ENCODE data around the gene HTR1B. TPM values are rescaled to one million over a fixed set of nuclear protein-coding genes. Genes with fewer than 3 reads are reported as not detected.

The HTR1B gene
- total and polyA plus RNA-seq, 9 of the 15 experiments (the other 6 are each of a cell fraction or from before 2014, with no cell fraction given): not detected

- no peak for TF ChIP-seq ZZZ3 (IDR thresholded peaks at IDR 0.05)
Observed at GRCh38 chr6:77425216-77425615, 38.1 kb downstream of the HTR1B start (continued).

GRCh38 chr6:77424761-77425160 lies 38.5 kb downstream of the HTR1B start:
- ATAC-seq: no peak
- Histone ChIP-seq H3K27ac (ENCODE audit: extremely low read depth, low read depth, low read length) (no peak overlapping the region), H3K27me3 (ENCODE audit: control insufficient read depth in 2 of 2, insufficient read depth in 2 of 2, low read length in 2 of 2) (no peaks in the 10 kb centered on the region), H3K9me1 (ENCODE audit: control insufficient read depth, insufficient read depth, low read length) (no peaks in the 10 kb centered on the region), H3K79me2 (ENCODE audit: control insufficient read depth, insufficient read depth, low read length) (no peaks in the 10 kb centered on the region), H3K36me3 (ENCODE audit: control insufficient read depth, insufficient read depth, low read length) (no peaks in the 10 kb centered on the region), H3K4me3 (no peak overlapping the region), H2AFZ (ENCODE audit: low read depth, low read length) (no peak overlapping the region), H3K4me1 (replicated peaks in 1 of 2; ENCODE audit: control insufficient read depth in 2 of 2, insufficient read depth in 2 of 2, low read length in 2 of 2) (no peaks in the 10 kb centered on the region), H4K20me1 (replicated peaks; ENCODE audit: control insufficient read depth, insufficient read depth, low read length) (no peaks in the 10 kb centered on the region), H3K9me3 (replicated peaks; ENCODE audit: control insufficient read depth, insufficient read depth, low read depth, low read length) (no peaks in the 10 kb centered on the region), H3K4me2 (ENCODE audit: insufficient read depth, low read length) (no peak overlapping the region), H3K9ac (ENCODE audit: insufficient read depth in 1 of 2, low read depth in 2 of 2, low read length in 2 of 2) (no peak overlapping the region)
- no peak for DNase-seq (ENCODE audit: extremely low read depth in 1 of 4, low spot score in 3 of 4)
- no peak for FAIRE-seq
- in situ Hi-C loops (cut with MboI) (no loop called here), intact Hi-C loops (cut with micrococcal nuclease) (no loop called here)
- CTCF ChIA-PET (ENCODE audit: low intra/inter-chr PET ratio): no interaction called here
- POLR2A ChIA-PET: no interaction called here
- WGBS (ENCODE audit: insufficient coverage, low coverage, missing lambda C conversion rate): 5% methylated on average over 2 of the region's 2 CpGs
- BruUV-seq (replicated peaks): no TSS peak
- no peak for TF ChIP-seq XRCC5 (IDR thresholded peaks at IDR 0.05; ENCODE audit: low read depth, low read length)
- no peak for TF ChIP-seq ARID3A (IDR thresholded peaks at IDR 0.05; ENCODE audit: borderline replicate concordance, low read depth, low read length)
- 0 out of 2 replicates have a peak, but pooled peaks have one; percentile 38 for TF ChIP-seq CEBPB (tag; IDR thresholded peaks at IDR 0.05)
